Vagina (tissue), 2 donors: ENCODE data around the gene NPSR1. TPM values are rescaled to one million over a fixed set of nuclear protein-coding genes. Genes with fewer than 3 reads are reported as not detected.

Experiments used
- DNase-seq, 2 donors: peaks; one replicate each; pipeline ENCODE4 v3.0.0-alpha.2; 2017; ENCODE audit errors: extremely low spot score in 2 of 2
- H3K27ac ChIP-seq: fragments of 200-600 bp; sonication (generic); one replicate; pipeline ENCODE4 v1.5.1; 2019
- H3K27me3 ChIP-seq: fragments of 200-600 bp; sonication (generic); one replicate; pipeline ENCODE4 v1.5.1; 2019
- H3K36me3 ChIP-seq, 2 donors: fragments of 200-600 bp; sonication (generic); one replicate each; pipeline ENCODE4 v1.5.1; 2017 to 2019
- H3K4me1 ChIP-seq: fragments of 200-600 bp; sonication (generic); one replicate; pipeline ENCODE4 v1.5.1; 2019
- H3K4me3 ChIP-seq, 2 donors: fragments of 200-600 bp; sonication (generic); 1 replicate in 1 of 2; 2 replicates in 1 of 2; pipeline ENCODE4 v1.5.1; 2016 to 2019
- H3K9me3 ChIP-seq: fragments of 200-600 bp; sonication (generic); one replicate; pipeline ENCODE4 v1.5.1; 2019
- POLR2A ChIP-seq, 2 donors: fragments of 450-650 bp; IDR thresholded peaks; one replicate each; pipeline ENCODE4 v1.6.1; 2017; ENCODE audit warnings: antibody characterized with exemption in 2 of 2, mild to moderate bottlenecking in 2 of 2, moderate library complexity in 2 of 2
- POLR2AphosphoS5 ChIP-seq, 2 donors: sonication (generic); formaldehyde crosslinking; IDR thresholded peaks; one replicate each; pipeline ENCODE4 v1.9.0; 2017; ENCODE audit warnings: antibody characterized with exemption in 2 of 2, mild to moderate bottlenecking in 2 of 2, low read depth in 1 of 2; ENCODE audit not compliant: insufficient read depth in 1 of 2
- intact Hi-C: fragments of 100-400 bp; cut with DNase I; formaldehyde crosslinking; loops from one replicate; pipeline ENCODE4 v1.15.1; 2023
- total RNA-seq: library from RNA; depleted of rRNA; stranded (reverse); fragments of >200 nt; gene quantifications from one replicate; pipeline ENCODE4 v1.2.3, GENCODE V29; 2016
- TF ChIP-seq, protein P1 (sequence below), 3 experiments: fragments of 450-650 bp in 2 of 3; fragments of 200-600 bp in 1 of 3; sonication (generic) in 1 of 3; IDR thresholded peaks; one replicate each; pipeline ENCODE4 v1.5.1; 2017 to 2019; ENCODE audit warnings: antibody characterized with exemption in 3 of 3, mild to moderate bottlenecking in 2 of 3, moderate library complexity in 2 of 3

NPSR1 gene
- total RNA-seq, 1 donor from 2014 or later, result not detected

DNA sequence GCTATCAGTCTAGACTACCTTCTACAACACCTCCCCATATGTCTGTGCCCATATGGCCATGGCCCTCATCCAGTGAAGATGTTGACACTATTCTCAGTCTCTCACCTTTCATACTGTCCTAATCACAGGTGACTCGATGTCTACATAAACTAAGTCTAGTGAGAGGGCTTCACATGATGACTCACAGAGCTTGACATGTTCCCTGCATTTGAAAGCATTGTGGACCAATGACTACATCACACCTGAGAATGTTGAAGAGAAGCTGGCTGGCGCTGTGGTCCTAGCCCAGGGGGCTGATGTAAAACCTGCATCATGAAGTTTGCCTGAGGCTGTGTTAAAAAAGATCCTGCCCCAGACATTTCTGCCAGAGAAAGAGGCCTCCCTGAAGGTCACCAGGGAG is 167.2 kb downstream of the NPSR1 start:
- no peaks in the 10 kb centered on the region for H3K9me3 ChIP-seq
- H3K27me3 ChIP-seq, result no peaks in the 10 kb centered on the region
- no peaks in the 10 kb centered on the region for H3K36me3 ChIP-seq
- intact Hi-C loops, result loop anchor here (10.0 kb wide), 1 partner anchor 710 kb away; no protein-coding TSS in a partner anchor
- TF ChIP-seq POLR2AphosphoS5 (IDR thresholded peaks at IDR 0.05; ENCODE audit: insufficient read depth in 1 of 2, low read depth in 1 of 2) (no peak), POLR2A (IDR thresholded peaks at IDR 0.05) (no peak)
- TF ChIP-seq, protein P1, sequence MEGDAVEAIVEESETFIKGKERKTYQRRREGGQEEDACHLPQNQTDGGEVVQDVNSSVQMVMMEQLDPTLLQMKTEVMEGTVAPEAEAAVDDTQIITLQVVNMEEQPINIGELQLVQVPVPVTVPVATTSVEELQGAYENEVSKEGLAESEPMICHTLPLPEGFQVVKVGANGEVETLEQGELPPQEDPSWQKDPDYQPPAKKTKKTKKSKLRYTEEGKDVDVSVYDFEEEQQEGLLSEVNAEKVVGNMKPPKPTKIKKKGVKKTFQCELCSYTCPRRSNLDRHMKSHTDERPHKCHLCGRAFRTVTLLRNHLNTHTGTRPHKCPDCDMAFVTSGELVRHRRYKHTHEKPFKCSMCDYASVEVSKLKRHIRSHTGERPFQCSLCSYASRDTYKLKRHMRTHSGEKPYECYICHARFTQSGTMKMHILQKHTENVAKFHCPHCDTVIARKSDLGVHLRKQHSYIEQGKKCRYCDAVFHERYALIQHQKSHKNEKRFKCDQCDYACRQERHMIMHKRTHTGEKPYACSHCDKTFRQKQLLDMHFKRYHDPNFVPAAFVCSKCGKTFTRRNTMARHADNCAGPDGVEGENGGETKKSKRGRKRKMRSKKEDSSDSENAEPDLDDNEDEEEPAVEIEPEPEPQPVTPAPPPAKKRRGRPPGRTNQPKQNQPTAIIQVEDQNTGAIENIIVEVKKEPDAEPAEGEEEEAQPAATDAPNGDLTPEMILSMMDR (IDR thresholded peaks at IDR 0.05), result no peak
- no peak overlapping the region for H3K27ac ChIP-seq
- H3K4me3 ChIP-seq, result no peak overlapping the region
- H3K4me1 ChIP-seq, result no peaks in the 10 kb centered on the region
- no peak for DNase-seq

DNA sequence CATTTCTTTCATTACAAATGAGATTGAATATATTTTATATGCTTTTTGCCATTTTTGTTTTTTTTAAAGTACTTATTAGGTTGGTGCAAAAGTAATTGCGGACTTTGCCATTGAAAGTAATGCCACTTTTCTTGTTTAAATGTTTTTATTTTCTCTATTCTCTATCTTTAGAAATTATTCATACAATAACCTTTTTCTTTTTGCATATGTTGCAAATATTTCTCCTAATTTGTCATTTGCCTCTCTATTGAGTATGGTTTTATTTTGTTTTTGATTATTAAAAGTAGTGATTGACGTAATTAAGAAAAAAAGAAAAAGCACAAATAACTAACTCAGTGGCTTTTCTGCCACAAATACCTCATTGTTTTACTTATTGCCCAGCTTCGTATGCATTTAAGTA is 172.4 kb downstream of the NPSR1 start:
- intact Hi-C loops, result no loop called here
- H3K27ac ChIP-seq, result no peak overlapping the region
- DNase-seq, result no peak
- TF ChIP-seq POLR2A (IDR thresholded peaks at IDR 0.05) (no peak), POLR2AphosphoS5 (IDR thresholded peaks at IDR 0.05; ENCODE audit: insufficient read depth in 1 of 2, low read depth in 1 of 2) (no peak)
- TF ChIP-seq, protein P1 (IDR thresholded peaks at IDR 0.05), result no peak
- H3K36me3 ChIP-seq, result no peaks in the 10 kb centered on the region
- H3K9me3 ChIP-seq, result no peaks in the 10 kb centered on the region
- no peaks in the 10 kb centered on the region for H3K4me1 ChIP-seq
- no peak overlapping the region for H3K4me3 ChIP-seq
- H3K27me3 ChIP-seq, result no peaks in the 10 kb centered on the region

DNA sequence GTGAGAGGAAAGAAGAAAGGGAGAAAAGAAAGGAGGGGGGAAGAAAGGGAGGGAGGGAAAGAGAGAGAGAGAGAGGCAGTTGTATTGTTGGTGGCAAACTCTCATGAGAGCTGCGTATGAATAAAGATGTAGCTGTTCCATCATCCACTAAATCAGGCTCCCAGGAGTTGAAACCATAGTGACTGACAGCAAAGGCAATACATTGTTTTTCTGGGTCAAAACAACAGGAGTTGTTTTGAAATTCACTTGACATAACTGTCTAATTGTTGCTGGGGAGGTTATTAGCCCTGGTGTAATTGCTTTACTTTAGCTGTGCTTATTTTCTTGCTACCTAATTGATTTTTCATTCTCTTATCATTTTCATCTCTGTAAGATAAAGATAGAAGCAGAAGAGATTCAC is 173.4 kb downstream of the NPSR1 start:
- Histone ChIP-seq H3K36me3 (no peaks in the 10 kb centered on the region), H3K4me1 (no peaks in the 10 kb centered on the region), H3K4me3 (no peak overlapping the region), H3K27ac (no peak overlapping the region), H3K27me3 (no peaks in the 10 kb centered on the region), H3K9me3 (no peaks in the 10 kb centered on the region)
- no peak for DNase-seq
- intact Hi-C loops, result no loop called here
- TF ChIP-seq POLR2AphosphoS5 (IDR thresholded peaks at IDR 0.05; ENCODE audit: insufficient read depth in 1 of 2, low read depth in 1 of 2) (no peak), POLR2A (IDR thresholded peaks at IDR 0.05) (no peak)
- TF ChIP-seq, protein P1 (IDR thresholded peaks at IDR 0.05), result no peak

DNA sequence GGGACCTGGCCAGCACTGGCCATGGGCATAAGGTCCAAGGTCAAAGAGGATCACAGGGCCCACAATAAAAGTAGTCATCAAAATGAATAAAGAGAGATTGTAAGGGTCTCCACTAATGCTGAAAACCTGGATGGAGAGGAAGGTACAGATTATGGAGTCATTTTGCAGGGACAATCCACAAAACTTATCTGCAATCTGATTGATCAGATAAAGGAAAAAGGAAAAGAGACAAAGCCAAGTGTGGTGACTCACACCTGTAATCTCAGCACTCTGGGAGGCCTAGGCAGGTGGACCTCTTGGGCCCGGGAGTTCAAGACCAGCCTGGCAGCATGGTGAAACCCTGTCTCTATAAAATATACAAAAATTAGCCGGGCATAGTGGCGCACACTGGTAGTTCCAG is 174.0 kb downstream of the NPSR1 start:
- no peaks in the 10 kb centered on the region for H3K9me3 ChIP-seq
- H3K27ac ChIP-seq, result no peak overlapping the region
- no peak overlapping the region for H3K4me3 ChIP-seq
- DNase-seq, result peak in 1 of 2 donors; percentile 54
- H3K4me1 ChIP-seq, result no peaks in the 10 kb centered on the region
- intact Hi-C loops, result no loop called here
- H3K36me3 ChIP-seq, result no peaks in the 10 kb centered on the region
- TF ChIP-seq POLR2AphosphoS5 (IDR thresholded peaks at IDR 0.05; ENCODE audit: insufficient read depth in 1 of 2, low read depth in 1 of 2) (no peak), POLR2A (IDR thresholded peaks at IDR 0.05) (no peak)
- TF ChIP-seq, protein P1 (IDR thresholded peaks at IDR 0.05), result no peak
- H3K27me3 ChIP-seq, result no peaks in the 10 kb centered on the region

DNA sequence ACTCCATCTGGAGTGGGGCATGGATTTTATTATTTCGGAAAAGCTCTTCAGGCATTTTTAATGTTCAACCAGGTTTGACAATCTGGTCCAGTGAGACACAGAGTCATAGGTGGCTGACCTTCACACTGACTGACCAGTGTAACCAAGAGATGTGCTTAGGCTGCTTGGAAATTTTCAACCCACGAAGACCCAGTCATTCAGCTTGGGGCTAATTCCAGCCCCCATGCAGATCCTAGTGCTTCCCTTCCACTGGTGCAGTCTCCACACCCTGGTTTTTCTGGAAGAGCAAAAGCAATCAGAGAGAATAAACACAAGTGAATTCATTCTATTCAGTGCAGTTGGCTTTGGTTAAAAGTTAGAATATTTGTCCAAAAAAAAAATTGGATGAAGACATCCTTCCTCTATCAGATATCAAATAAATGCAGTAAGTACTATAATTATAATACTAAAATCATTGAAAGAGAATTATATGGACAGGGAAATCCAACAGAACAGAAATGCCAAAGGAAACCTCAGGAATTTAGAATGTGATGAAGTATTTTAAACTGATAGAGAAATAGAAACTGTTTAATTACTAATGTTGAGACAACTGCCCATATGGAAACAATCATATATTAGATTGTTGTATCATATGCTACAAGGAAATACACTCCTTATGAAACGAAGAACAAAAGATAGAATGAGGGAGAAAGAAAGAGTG is 178.0 kb downstream of the NPSR1 start:
- intact Hi-C loops, result no loop called here
- DNase-seq, result peak in 1 of 2 donors; percentile 22
- Histone ChIP-seq H3K27ac (no peak overlapping the region), H3K4me1 (no peaks in the 10 kb centered on the region), H3K9me3 (no peaks in the 10 kb centered on the region), H3K4me3 (no peak overlapping the region), H3K27me3 (no peaks in the 10 kb centered on the region), H3K36me3 (no peaks in the 10 kb centered on the region)
- no peak for TF ChIP-seq POLR2A (IDR thresholded peaks at IDR 0.05)
- no peak for TF ChIP-seq POLR2AphosphoS5 (IDR thresholded peaks at IDR 0.05; ENCODE audit: insufficient read depth in 1 of 2, low read depth in 1 of 2)
- TF ChIP-seq, protein P1 (IDR thresholded peaks at IDR 0.05), result no peak
